IPS-18c (cell line): Measurements from ENCODE around the gene EML6.

Experiments
- H3K4me3 ChIP-seq: 2 replicates; pipeline ENCODE4 v1.7.0; 2013; ENCODE audit warnings: low read depth, mild to moderate bottlenecking, low read length, moderate library complexity; ENCODE audit not compliant: insufficient read depth
- H3K9me3 ChIP-seq: one replicate; pipeline ENCODE4 v1.6.1; 2013; ENCODE audit warnings: mild to moderate bottlenecking, low read length, moderate library complexity; ENCODE audit not compliant: control insufficient read depth, insufficient read depth

The EML6 gene

DNA sequence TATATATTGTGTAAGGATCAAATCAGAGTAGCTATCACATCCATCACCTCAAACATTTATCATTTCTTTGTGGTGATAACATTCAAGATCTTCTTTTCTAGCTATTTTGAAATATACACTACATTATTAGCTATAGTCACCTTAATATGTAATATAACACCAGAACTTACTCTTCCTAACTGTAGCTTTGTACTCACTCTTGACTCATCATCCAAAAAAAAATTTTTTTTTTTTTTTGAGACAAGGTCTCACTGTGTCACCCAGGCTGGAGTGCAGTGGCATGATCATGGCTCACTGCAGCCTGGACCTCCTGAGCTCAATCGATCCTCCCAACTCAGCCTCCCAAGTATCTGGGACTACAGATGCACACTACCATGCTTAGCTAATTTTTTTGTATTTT lies 153.3 kb downstream of the EML6 start:
- H3K4me3 ChIP-seq = no peak overlapping the region
- no peaks in the 10 kb centered on the region for H3K9me3 ChIP-seq

DNA sequence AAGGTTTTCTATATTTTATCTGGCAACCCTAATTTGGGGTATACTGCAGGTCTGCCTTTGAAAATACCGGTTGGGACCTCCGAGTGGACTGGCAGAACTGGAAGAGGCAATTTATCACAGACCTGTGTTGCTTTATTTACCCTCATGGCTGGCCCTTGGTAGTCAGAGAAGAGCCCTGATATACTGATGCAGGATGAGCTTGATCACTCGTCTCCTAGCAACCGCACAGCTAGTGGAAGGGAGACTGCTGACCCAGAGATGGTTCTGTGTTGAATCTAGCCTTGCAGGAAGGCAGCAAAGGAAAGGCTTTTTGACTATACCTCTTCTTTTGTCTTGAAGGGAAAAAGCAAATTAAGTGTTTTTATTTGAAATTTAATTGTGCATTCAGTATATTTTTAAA lies 154.7 kb downstream of the EML6 start:
- Histone ChIP-seq H3K4me3 (no peak overlapping the region), H3K9me3 (no peaks in the 10 kb centered on the region)

DNA sequence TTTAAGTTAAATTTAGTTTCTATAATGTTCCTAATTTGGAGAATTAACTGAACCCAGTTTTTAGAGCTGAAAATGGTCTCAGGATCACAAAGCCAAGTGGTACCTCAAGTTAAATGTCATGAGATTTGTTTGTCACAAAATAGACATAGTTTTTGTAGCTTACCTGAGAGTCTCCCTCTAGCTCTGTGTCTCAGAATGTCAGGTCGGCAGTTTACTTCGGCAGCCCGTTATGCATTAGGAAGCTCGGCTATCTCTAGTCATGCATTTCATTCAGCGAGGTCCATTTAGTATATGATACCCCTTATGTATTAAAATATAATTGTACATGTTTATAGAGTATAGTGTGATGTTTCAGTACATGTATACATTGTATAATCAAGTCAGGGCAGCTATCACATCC lies 155.6 kb downstream of the EML6 start:
- Histone ChIP-seq H3K9me3 (no peaks in the 10 kb centered on the region), H3K4me3 (no peak overlapping the region)

DNA sequence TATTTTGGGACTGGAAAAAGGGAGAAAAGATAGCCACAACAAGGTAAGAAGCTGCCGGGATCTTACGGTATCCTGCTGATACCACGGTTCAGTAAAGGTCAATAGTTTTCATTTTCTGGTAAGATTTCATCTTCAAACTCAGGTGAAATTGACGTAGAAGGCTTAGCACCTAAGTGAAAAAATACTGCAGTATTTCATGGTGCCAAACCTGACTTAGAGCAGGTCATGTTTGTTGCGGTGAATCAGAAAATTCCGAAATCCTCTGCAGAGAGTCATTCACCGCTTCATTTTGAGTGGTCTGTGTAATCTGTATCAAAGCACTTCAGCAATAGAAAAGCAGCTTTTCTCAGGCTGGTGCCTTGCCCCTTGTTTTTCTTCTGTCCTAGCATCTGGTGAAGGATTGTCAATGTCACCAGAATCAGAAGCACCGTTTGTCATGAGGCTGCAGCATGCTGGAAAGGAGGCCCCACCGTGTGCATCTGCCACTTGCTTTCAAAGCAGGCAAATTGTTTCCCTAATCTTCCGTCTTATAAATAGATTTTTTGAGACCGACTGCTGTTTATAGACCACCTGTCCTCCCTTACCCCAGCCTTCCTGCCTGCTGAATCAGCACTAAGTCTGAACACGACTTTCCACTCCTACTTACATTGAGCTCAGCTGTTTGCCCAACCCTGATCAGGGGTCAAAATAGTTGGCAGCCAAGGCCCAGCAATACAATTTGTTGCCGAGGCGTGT lies 156.3 kb downstream of the EML6 start:
- Histone ChIP-seq H3K4me3 (no peak overlapping the region), H3K9me3 (no peaks in the 10 kb centered on the region)

DNA sequence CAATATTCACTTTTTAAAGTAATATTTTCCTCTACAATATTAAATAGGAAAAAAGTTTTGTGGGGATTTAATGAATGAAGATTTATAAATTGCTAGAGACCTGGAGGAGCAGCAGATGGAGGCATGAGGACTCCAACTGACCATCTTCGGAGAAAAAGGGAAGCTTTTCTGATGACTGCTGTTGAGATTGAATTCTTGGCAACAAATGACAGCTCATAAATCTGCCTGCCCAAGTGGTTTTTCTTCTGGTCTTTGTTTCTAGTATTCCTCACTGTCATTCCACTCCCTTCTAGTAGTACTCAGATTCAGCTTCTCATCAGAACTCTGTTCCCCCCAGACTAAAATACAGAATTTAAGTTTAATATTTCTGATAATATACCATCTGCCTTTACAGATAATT lies 157.0 kb downstream of the EML6 start:
- Histone ChIP-seq H3K9me3 (no peaks in the 10 kb centered on the region), H3K4me3 (no peak overlapping the region)

DNA sequence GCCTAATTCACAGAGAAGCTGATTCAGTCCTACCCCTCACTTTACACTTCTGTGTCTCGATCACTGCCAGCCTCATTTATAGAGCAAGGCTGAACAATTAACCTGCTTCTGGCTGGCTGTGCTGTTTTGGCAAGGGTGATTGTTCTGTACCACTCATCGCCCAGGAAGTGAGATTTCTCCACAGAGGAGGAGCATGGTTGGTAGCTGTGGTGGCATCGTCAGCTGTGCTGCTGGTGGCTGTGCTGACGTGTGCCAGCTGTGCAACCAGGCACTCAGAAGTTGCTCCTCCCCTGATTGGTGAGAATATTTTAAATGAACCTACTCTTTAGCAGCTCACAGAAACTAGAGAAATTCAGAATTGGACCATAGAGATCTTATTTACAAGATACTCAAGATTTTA lies 158.3 kb downstream of the EML6 start:
- no peak overlapping the region for H3K4me3 ChIP-seq

DNA sequence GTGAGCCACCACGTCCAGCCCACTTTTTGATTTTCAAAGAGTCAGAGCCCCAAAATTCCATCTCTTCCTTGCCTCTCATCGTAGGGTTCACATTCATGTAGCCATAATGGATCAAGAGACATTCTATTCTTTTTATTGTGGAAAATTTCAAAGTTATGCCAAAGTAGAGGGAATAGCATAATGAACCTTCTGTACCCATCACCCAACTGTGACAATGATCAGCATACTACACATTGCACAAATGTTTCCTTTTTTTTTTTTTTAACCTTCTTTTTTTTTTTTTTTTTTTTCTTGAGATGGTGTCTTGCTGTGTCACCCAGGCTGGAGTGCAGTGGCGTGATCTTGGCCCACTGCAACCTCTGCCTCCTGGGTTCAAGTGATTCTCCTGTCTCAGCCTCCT lies 162.4 kb downstream of the EML6 start:
- H3K4me3 ChIP-seq = no peak overlapping the region
- no peaks in the 10 kb centered on the region for H3K9me3 ChIP-seq

More for the DNA sequence above, 158.3 kb downstream of the EML6 start:
- no peaks in the 10 kb centered on the region for H3K9me3 ChIP-seq

DNA sequence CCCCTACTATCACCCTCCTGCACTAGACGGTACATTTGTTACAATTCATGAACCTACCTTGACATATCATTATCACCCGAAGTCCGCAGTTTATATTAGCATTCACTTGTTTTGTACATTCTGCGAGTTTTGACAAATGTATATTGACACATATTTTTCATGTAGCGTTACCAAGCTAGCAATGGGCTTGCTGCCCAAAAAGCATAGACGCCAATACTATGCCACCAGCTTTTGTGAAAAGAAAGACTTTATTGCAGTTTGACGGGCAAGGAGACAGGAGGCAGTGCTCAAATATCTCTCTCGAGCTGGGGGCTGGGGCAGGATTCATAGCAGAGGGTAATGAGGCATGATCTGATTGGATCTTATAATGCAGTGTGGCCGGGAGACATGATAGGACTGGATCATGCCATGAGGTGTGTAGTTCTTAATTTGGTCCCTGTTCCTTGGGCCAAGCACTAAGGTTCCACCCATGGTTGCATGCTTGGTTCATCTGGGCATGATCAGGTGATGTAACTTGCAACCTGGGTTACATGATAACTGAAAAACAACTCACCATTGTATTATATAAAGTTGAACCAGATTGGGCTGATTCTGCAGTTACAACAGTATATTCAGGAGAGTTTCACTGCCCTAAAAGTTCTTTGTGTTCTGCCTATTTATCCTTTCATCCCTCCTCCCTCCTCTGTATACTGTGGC lies 164.5 kb downstream of the EML6 start:
- Histone ChIP-seq H3K9me3 (no peaks in the 10 kb centered on the region), H3K4me3 (no peak overlapping the region)

DNA sequence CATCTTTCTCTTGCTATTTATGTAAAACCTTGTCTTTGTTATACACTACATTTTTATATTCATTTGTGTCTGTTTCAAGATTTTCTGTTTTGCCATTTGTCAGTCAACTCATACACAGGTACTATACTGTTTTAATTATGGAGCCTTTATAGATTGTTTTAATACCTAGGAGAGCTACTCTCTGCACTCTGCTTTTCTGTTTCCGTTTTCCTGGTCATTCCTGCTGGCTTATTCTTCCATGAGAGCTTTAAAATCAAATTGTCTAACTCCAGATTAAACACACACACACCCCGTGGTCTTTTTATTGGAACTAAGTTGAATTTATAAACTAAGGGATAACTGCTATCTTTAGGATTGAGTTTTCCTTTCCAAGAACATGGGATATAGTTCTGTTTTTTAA lies 165.6 kb downstream of the EML6 start:
- Histone ChIP-seq H3K9me3 (no peaks in the 10 kb centered on the region), H3K4me3 (no peak overlapping the region)

DNA sequence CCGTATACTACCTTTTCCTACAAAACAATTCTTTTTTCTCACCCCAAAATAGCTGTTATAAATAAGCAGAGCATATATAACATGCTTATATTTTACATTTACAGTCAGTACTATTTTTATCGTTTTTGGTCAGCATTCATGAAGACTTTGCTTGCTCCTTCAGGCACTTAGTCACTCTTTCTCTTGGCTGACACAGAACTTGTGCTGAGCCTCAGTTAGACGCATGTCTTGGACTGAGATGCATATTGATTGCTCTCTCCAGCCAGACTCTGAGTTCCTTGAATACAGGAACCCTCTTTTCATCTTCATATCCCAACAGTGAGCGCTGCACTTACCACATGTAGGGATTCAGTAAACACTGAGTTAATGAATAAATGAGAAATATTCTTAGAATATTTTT lies 168.4 kb downstream of the EML6 start:
- H3K9me3 ChIP-seq = no peaks in the 10 kb centered on the region

DNA sequence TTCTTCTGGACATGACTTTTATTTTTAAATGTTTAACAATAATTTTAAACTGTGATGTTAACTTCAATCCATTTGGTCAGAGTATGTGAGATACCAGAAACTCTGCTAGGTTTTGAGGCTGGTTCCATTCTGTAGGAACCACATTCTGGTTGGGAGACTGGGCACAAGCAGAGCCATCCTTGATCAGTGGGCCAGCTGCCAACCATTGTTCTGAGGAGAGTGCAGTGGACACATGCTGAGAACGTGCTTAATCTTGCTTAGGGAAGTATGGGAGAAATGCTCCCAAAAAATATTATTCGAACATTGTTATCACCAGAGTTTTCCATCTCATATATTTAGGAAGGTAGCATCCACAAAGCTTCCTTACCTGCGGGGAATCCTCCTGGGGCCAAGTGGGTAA lies 171.0 kb downstream of the EML6 start:
- H3K9me3 ChIP-seq = no peaks in the 10 kb centered on the region
- H3K4me3 ChIP-seq = no peak overlapping the region

More for the DNA sequence above, 168.4 kb downstream of the EML6 start:
- no peak overlapping the region for H3K4me3 ChIP-seq

DNA sequence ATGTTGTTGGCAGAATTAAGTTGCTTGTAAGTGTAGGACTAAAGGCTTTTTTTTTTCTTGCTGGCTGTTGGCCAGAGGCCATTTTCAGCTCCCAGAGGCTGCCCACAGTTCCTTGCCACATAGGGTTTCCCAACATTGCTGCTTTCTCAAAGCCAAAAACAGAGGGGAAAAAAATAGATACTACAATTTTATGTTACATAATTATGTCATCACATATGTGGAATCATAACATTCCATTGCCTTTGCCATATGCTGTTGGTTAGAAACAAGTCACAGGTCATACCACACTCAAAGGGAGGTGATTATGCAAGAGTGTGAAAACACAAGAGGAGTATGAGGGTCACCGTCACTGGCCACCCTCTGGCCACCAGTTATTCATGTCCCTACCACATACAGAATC lies 172.3 kb downstream of the EML6 start:
- no peak overlapping the region for H3K4me3 ChIP-seq
- H3K9me3 ChIP-seq = no peaks in the 10 kb centered on the region

DNA sequence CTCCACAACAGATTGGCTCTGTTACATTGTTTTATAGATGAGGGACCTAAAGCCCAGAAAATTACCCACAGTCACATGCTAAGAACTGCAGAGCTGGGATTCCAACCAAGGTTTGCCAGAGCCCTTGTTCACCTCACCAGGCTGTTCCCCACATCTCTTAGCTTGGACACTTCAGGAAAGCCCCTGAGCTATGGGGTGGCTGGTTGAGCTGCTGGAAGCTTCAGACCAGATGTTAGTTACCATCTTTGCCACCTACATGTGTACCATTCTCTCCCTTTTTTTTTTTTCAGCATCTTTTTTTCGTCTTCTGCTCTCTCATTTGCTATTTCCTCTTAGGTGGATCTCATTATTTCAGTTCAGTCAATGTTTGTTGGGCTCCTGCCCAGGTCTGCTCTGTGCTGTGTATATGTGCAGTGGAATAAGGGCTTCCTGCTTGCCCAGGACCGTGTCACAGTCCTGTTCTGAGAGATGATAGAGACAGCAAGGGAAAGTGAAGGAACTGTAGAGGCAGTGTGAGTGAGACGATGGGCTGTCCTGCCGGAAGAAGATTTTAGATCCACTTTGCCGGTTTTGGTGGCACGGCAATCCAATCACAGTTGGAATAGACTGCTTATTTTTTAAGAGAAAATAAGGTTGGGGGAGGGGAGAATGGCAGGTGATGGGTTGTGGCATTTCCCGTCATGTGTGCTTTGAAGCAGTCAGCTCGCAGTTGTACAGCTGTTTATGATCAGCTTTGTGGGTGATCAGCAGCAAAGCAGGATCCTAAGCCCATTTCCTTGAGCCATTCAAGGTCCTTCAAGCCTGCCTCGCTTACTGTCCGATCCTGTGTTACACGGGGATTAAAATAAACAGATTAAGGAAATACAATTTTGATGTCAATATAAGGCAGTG lies 174.2 kb downstream of the EML6 start:
- no peak overlapping the region for H3K4me3 ChIP-seq
- H3K9me3 ChIP-seq = no peaks in the 10 kb centered on the region

DNA sequence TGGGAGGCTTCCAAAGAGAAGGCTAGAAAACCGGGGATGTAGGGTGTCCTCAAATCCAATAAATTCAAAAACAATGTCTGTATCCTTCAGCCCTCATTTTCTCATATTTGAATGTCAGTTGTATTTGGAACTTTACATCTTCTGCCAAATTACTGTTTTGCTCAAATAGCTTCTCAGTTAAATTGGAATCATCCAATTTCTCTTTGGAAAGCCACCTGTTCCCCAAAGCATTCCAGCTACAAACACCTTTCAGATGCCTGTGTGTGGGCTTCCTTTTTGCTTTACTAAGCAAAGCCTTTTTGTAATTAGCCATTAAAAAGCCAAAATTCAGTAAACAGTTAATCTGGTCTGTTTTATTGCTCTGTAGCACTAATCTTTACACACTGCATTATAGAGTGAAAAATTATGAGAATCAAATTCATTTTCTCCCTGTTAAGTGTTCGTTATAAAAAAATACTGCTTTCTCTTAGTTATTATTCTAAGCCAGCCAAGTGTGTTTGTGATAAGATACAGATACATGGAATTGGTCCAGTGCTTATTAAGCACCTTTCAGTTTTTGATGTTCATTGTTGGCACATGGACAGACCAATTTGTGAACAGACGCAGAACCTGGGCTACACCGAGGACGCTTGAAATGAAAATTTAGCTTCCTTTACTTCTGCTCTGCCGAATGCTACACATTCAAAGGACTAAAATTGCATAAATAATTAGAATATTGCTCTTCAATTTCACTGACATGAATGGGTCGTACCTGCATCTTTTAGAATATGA lies 175.2 kb downstream of the EML6 start:
- Histone ChIP-seq H3K4me3 (no peak overlapping the region), H3K9me3 (no peaks in the 10 kb centered on the region)

DNA sequence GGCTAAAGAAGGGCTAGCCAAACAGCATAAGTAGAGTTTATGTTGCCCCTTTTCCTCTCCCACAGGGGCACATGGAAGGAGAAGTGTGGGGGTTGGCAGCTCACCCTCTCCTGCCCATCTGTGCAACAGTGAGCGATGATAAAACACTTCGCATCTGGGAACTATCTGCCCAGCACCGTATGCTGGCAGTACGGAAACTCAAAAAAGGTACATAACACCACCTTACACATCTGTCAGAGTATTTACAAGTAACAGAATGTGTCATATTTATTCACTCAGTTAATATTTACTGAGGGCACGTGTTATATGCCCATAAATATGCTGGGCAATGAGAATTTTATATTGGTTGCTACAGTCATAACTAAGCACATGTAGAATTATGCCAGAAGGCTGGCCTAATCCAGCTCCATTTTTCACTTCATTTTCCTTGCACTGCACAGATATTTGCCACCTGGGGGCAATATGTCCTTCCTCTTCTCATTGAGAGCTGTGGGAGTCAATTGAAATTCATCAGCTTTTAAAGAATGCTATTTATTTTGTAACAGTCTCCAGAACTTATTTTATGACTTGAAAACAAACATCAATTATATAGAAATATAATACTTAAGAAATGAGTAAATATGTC lies 176.2 kb downstream of the EML6 start:
- no peak overlapping the region for H3K4me3 ChIP-seq
- H3K9me3 ChIP-seq = no peaks in the 10 kb centered on the region

DNA sequence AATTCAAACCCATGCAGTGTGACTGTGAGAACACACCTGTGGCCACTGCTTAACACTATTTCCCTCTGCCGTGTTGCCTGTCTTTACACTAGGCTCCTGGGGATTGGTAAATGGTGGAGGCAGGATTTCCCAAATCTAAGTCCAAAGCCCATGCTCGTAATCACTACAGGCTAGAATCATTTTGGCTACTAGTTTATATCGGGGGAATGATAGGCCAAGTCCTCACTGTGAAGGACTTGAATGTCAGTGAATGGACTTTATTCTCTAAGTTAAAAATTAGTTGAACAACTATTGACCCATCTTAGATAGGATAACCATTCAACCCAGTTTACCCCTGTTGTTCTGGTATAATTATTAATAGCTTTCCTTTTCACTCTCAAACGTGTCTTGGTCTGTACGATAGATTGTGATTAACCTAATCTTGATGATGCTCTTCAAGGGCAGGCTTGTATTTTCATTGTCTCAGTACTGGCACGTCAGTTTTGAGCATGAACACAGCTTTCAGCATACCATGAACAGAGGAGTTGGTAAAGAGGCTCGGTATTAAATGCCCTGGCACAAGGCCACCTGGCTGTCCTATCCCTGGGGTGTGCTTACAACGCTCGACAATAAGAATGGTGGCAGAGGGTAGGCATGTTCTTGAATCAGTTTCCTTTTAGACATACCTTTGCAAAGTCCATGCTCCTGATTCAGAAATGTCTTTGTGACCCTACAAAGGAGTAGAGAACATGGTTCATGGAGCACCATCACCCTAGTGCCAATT lies 177.9 kb downstream of the EML6 start:
- no peaks in the 10 kb centered on the region for H3K9me3 ChIP-seq
- H3K4me3 ChIP-seq = no peak overlapping the region
